K562 (cell line): ENCODE results near the gene TCEAL9.

Experiments used
- EZH2 ChIP-seq: IDR thresholded peaks from 2 replicates; pipeline ENCODE4 v1.6.1; 2012; ENCODE audit warnings: low read depth, mild to moderate bottlenecking, inconsistent platforms, low read length, borderline replicate concordance
- FOXO4 ChIP-seq: fragments of 450-650 bp; formaldehyde crosslinking; IDR thresholded peaks from 2 replicates; pipeline ENCODE4 v1.4.0; 2020; ENCODE audit warnings: mild to moderate bottlenecking, moderate library complexity
- ZNF274 ChIP-seq: IDR thresholded peaks from 2 replicates; pipeline ENCODE4 v1.6.1; 2011; ENCODE audit warnings: low read depth, mild to moderate bottlenecking, low read length, moderate library complexity, borderline replicate concordance
- ZNF318 ChIP-seq, 2 experiments: fragments of 450-650 bp; IDR thresholded peaks; 2 replicates each; pipeline ENCODE4 v1.6.1; 2016; ENCODE audit warnings: mild to moderate bottlenecking in 2 of 2, borderline replicate concordance in 1 of 2, low read depth in 1 of 2, moderate library complexity in 1 of 2
- ZNF766 ChIP-seq: fragments of 200-800 bp; sonication (Bioruptor generic); conservative IDR thresholded peaks from 2 replicates; pipeline ENCODE4 v1.6.1; 2016; ENCODE audit warnings: missing genetic modification characterization, missing compliant biosample characterization

GRCh38 chrX:103343105-103343504 is 13.2 kb upstream of the TCEAL9 start:
- TF ChIP-seq ZNF766 (CRISPR knock-in tag): no peak
- TF ChIP-seq ZNF318 (IDR thresholded peaks at IDR 0.05; ENCODE audit: borderline replicate concordance in 1 of 2, low read depth in 1 of 2): no peak
- no peak for TF ChIP-seq EZH2
- no peak for TF ChIP-seq ZNF274
- TF ChIP-seq FOXO4 (CRISPR knock-in tag): no peak
